AG10803 (cell line): ENCODE data around the gene IKBKE.

Experiments used
- DNase-seq: peaks from one replicate; pipeline ENCODE4 v3.0.0; 2010; ENCODE audit warnings: low read depth
- H3K4me3 ChIP-seq: 2 replicates; pipeline ENCODE4 v1.5.1; 2011; ENCODE audit warnings: mild to moderate bottlenecking, low read length, control low read depth
- CTCF ChIP-seq: conservative IDR thresholded peaks from 2 replicates; pipeline ENCODE4 v1.5.1; 2011; ENCODE audit warnings: mild to moderate bottlenecking, low read length, control low read depth, inconsistent platforms

The IKBKE gene

GRCh38 chr1:206469933-206470691, at the start of gene IKBKE:
Gene IKBKE (plus strand): TSS chr1:206470476. CDS start chr1:206473228, 2,752 bp downstream.
- TF ChIP-seq CTCF = peak; percentile 50
- peak; percentile 62 for DNase-seq
- peak within 1 kb of the TSS; percentile 77 for H3K4me3 ChIP-seq

- DNase-seq = no peak
- TF ChIP-seq CTCF = no peak
- H3K4me3 ChIP-seq = no peak overlapping the region
Measured at GRCh38 chr1:206421616-206422340, 48.5 kb upstream of the IKBKE start.

- no peak for TF ChIP-seq CTCF
- H3K4me3 ChIP-seq = no peak overlapping the region
- DNase-seq = no peak
Measured at GRCh38 chr1:206422525-206422924, 47.8 kb upstream of the IKBKE start.

- no peak for TF ChIP-seq CTCF
- no peak for DNase-seq
- H3K4me3 ChIP-seq = no peak overlapping the region
Measured at GRCh38 chr1:206427291-206427690, 43.0 kb upstream of the IKBKE start.

- no peak for TF ChIP-seq CTCF
- H3K4me3 ChIP-seq = no peak overlapping the region
- DNase-seq = no peak
Measured at GRCh38 chr1:206429421-206429820, 40.9 kb upstream of the IKBKE start.

- peak; percentile 85 for DNase-seq
- no peak overlapping the region for H3K4me3 ChIP-seq
- peak; percentile 25 for TF ChIP-seq CTCF
Measured at GRCh38 chr1:206430031-206430983, 40.0 kb upstream of the IKBKE start.
